ENCODE results near the gene KIAA1217. TPM values are rescaled to one million over a fixed set of nuclear protein-coding genes. Genes with fewer than 3 reads are reported as not detected.

KIAA1217 gene
- total RNA-seq, 4 donors from 2014 or later: 12.7 to 156 (median 34.8) TPM

DNA sequence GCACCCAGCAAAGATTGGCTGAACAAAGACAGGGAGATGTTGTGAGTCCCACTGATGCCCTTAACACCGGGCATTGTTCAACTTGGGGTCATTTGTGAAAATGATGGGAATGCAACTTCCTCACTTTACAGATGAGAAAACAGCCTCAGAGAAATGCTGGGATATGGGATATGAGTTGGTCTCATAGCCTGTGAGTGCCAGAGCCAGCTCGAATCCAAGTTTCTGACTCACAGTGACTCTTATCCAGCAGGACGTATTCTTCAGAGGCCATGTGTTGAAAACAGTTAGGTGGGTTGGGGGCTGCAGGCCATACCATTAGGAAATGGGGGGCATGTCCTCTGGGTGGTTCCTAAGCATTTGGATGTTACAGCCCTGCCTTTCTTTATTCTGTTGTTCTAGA lies 45.2 kb downstream of the KIAA1217 start:
- DNase-seq (ENCODE audit: low spot score) (no peak), ATAC-seq (ENCODE audit: low FRiP score) (no peak)
- TF ChIP-seq, protein P1, sequence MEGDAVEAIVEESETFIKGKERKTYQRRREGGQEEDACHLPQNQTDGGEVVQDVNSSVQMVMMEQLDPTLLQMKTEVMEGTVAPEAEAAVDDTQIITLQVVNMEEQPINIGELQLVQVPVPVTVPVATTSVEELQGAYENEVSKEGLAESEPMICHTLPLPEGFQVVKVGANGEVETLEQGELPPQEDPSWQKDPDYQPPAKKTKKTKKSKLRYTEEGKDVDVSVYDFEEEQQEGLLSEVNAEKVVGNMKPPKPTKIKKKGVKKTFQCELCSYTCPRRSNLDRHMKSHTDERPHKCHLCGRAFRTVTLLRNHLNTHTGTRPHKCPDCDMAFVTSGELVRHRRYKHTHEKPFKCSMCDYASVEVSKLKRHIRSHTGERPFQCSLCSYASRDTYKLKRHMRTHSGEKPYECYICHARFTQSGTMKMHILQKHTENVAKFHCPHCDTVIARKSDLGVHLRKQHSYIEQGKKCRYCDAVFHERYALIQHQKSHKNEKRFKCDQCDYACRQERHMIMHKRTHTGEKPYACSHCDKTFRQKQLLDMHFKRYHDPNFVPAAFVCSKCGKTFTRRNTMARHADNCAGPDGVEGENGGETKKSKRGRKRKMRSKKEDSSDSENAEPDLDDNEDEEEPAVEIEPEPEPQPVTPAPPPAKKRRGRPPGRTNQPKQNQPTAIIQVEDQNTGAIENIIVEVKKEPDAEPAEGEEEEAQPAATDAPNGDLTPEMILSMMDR (IDR thresholded peaks at IDR 0.05): no peak

DNA sequence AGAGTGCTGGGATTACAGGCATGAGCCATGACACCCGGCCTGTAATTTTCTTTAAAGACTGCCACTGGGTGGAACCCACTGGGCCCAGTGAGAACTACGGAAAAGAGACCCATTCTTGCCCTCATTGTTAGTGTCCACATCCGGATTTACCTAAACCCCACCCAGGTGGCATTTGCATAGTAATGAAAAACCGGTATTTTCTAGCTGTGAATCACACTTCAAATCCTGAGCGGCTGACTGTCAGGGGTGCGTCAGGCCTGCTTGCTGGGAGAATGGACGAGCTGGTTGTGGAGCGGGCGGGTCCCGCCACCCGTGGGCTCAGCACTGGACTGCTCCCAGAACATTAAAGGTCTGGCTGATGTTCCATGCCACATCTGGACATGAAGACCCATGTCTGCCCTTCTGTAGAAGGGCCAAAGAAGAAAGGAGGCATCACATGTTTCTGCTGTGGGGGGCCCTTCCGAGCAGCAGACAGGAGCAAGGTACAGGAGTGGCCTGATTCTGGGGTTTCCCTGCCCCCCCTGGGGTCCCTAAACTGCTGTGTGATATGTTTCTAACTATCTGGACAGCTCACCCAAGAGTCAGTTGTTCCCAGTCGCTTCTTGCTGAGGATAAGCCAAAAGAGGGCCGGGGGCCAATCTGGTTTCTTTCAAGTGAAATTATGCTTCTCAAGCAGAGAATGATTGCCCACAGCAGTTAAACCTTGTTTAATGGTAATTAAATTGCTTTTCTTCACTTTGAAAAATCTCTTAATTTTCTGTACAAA lies 46.4 kb downstream of the KIAA1217 start:
- ATAC-seq (ENCODE audit: low FRiP score) (no peak), DNase-seq (ENCODE audit: low spot score) (no peak)
- TF ChIP-seq, protein P1 (IDR thresholded peaks at IDR 0.05): no peak

DNA sequence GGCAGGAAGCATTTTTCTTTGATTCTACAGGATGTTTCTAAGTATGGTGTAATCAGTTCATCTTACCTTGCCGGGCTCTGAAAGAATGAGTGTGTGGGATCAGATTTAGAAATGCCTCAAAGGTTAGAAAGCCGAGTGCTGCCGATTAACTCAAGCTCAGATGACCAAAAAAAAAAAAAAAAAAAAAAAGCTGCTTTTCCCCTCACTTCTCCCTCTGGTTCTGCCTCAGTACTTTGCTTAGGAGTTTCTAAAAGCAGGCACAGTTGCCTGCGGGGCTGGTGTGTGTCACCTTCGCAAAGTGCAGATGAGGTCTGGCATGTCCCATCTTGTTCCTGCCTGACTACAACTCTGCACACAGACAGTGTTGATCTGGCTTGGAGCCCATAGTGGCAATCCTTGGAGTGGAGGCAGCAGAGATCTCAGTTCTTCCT lies 47.0 kb downstream of the KIAA1217 start:
- TF ChIP-seq, protein P1 (IDR thresholded peaks at IDR 0.05): no peak
- DNase-seq (ENCODE audit: low spot score) (no peak), ATAC-seq (ENCODE audit: low FRiP score) (no peak)

DNA sequence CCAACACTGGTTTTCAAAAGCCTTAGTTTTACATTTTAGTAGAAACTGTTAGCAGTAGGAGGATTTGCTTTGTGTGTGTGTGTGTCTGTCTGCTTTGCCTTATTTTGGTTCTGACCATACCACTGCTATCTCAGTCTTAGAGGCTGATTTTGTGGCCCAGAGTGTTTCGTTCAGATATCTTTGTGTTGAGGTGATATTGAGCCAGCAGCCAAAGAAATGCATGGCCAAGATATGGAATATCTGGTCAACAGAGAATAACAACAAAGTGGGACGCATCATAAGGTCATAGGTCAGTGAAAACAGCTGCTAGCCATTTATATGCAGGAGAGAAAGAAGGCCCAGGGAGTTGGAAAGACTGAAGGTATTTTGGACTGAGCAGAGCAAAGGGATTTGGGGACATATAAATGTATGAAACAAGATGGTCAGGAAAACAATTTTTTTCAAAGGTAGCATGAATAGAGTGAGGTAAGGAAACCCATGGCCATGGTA lies 47.7 kb downstream of the KIAA1217 start:
- DNase-seq (ENCODE audit: low spot score): no peak
- no peak for ATAC-seq (ENCODE audit: low FRiP score)
- TF ChIP-seq, protein P1 (IDR thresholded peaks at IDR 0.05): no peak

DNA sequence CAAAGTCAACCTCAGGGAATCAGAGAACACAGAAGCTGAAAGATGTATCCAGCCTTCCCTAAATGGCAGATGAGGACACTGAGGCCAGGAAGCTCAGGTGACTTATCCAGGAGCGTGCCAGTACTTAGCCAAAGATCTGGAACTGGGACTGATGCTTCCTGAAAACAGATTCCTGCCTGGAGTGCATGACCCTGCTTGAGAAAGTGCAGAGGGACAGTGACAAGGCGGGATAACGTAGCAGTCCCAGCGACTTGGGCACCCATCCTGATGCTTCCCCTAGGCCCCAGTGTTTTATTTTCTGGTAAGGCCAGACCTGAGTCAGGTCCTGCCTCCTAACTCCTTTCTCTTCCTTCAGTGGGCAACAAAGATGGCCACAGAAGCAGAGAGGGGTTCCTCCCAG lies 48.6 kb downstream of the KIAA1217 start:
- no peak for ATAC-seq (ENCODE audit: low FRiP score)
- DNase-seq (ENCODE audit: low spot score): no peak
- TF ChIP-seq, protein P1 (IDR thresholded peaks at IDR 0.05): no peak

DNA sequence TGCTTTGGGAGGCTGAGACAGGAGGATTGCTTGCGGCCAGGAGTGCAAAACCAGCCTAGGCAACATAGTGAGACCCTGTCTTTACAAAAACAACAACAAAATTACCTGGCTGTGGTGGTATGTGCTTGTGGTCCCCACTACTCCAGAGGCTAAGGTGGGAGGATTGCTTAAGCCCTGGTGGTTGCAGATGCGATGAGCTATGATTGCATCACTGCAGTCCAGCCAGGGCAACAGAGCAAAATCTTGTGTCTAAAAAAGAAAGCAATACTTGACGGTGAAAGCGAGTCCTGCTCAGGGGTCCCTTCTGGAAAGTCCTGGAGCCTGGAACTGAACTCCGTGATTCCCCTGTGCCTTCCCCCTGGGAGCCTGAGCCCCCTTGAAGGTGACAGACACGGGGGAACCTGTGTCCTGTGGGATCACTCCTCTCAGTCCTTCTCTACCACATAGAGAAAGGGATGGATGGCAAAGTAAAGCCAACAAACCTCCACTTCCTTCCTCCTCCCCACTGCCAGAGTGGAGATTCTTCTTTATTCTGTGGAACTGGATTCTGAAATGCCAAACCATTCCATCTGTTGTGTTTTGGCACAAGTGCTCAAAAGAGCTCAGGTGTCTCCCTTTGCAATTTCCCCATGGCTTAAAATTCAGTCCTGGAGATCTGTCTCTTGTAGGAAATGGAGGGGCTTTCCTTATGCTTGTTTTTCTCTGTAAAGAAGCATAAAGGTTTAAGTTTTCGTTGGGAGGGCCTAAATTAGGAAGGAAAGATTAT lies 50.6 kb downstream of the KIAA1217 start:
- TF ChIP-seq, protein P1 (IDR thresholded peaks at IDR 0.05): no peak
- no peak for ATAC-seq (ENCODE audit: low FRiP score)
- no peak for DNase-seq (ENCODE audit: low spot score)
